ENCODE data around the gene MARVELD2. TPM values are rescaled to one million over a fixed set of nuclear protein-coding genes. Genes with fewer than 3 reads are reported as not detected.
"Not testable (repeated sequence)": the region's sequence is repeated elsewhere in the genome, so short reads cannot be mapped to it uniquely, and the experiment has no call there.

MARVELD2 gene
- total and polyA plus RNA-seq, 9 donors, result 0.25 to 9.2 (median 1.7) TPM

- WGBS, 3 donors, result 85 to 97% (median 89%) methylated on average over 7 of the region's 7 CpGs
- TF ChIP-seq, protein P1, sequence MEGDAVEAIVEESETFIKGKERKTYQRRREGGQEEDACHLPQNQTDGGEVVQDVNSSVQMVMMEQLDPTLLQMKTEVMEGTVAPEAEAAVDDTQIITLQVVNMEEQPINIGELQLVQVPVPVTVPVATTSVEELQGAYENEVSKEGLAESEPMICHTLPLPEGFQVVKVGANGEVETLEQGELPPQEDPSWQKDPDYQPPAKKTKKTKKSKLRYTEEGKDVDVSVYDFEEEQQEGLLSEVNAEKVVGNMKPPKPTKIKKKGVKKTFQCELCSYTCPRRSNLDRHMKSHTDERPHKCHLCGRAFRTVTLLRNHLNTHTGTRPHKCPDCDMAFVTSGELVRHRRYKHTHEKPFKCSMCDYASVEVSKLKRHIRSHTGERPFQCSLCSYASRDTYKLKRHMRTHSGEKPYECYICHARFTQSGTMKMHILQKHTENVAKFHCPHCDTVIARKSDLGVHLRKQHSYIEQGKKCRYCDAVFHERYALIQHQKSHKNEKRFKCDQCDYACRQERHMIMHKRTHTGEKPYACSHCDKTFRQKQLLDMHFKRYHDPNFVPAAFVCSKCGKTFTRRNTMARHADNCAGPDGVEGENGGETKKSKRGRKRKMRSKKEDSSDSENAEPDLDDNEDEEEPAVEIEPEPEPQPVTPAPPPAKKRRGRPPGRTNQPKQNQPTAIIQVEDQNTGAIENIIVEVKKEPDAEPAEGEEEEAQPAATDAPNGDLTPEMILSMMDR (IDR thresholded peaks at IDR 0.05), result no peak
- TF ChIP-seq EP300 (IDR thresholded peaks at IDR 0.05) (no peak), POLR2A (IDR thresholded peaks at IDR 0.05) (no peak)
Observed at GRCh38 chr5:69444127-69444754, 29.3 kb downstream of the MARVELD2 start.

GRCh38 chr5:69449511-69449910, 34.6 kb downstream of the MARVELD2 start:
- no peak for DNase-seq
- H3K9me3 ChIP-seq, result no peaks in the 10 kb centered on the region
- intact Hi-C loops (cut with DNase I), result no loop called here
- no peak overlapping the region for H3K4me3 ChIP-seq
- H3K4me1 ChIP-seq (ENCODE audit: insufficient read depth), result no peaks in the 10 kb centered on the region
- no peak overlapping the region for H3K27ac ChIP-seq
- no peaks in the 10 kb centered on the region for H3K36me3 ChIP-seq
- no peaks in the 10 kb centered on the region for H3K27me3 ChIP-seq
- TF ChIP-seq, protein P1 (IDR thresholded peaks at IDR 0.05), result no peak
- TF ChIP-seq EP300 (IDR thresholded peaks at IDR 0.05), result no peak
- no peak for TF ChIP-seq POLR2A (IDR thresholded peaks at IDR 0.05)
- 90 to 95% (median 91%) methylated on average over 8 of the region's 8 CpGs for WGBS, 3 donors

More at GRCh38 chr5:69444127-69444754, 29.3 kb downstream of the MARVELD2 start:
- Histone ChIP-seq H3K36me3 (no peaks in the 10 kb centered on the region), H3K4me3 (no peak overlapping the region), H3K27ac (no peak overlapping the region), H3K4me1 (ENCODE audit: insufficient read depth) (no peaks in the 10 kb centered on the region), H3K27me3 (no peaks in the 10 kb centered on the region), H3K9me3 (no peaks in the 10 kb centered on the region)
- intact Hi-C loops (cut with DNase I), result no loop called here
- no peak for DNase-seq

DNA sequence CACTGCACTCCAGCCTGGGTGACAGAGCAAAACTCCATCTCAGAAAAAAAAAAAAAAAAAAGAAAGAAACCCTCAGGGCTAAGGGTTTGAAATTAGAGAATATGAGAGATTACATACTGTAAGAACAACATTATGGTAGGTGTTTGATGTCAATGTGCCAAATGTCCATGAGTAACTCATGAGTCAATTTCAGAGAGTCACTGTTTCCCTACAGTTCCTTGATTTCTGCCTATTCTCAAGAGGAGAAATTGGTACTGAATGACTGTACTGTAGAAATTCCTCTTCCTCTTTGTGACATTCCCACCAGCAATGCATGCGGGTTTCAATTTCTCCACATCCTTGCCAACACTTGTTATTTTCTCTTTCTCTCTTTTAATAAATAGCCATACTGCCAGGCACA, 35.2 kb downstream of the MARVELD2 start:
- Histone ChIP-seq H3K27ac (no peak overlapping the region), H3K36me3 (no peaks in the 10 kb centered on the region), H3K9me3 (no peaks in the 10 kb centered on the region), H3K27me3 (no peaks in the 10 kb centered on the region), H3K4me1 (ENCODE audit: insufficient read depth) (no peaks in the 10 kb centered on the region), H3K4me3 (no peak overlapping the region)
- TF ChIP-seq, protein P1 (IDR thresholded peaks at IDR 0.05), result no peak
- TF ChIP-seq EP300 (IDR thresholded peaks at IDR 0.05) (no peak), POLR2A (IDR thresholded peaks at IDR 0.05) (no peak)
- no peak for DNase-seq
- WGBS, 3 donors, result 79 to 93% (median 83%) methylated on average over 1 of the region's 1 CpG
- intact Hi-C loops (cut with DNase I), result no loop called here

GRCh38 chr5:69450527-69450926, 35.6 kb downstream of the MARVELD2 start:
- H3K4me3 ChIP-seq; H3K9me3 ChIP-seq; H3K27ac ChIP-seq; DNase-seq; intact Hi-C loops (cut with DNase I); H3K27me3 ChIP-seq; H3K36me3 ChIP-seq; H3K4me1 ChIP-seq (ENCODE audit: insufficient read depth): not testable (repeated sequence)
- WGBS, 3 donors, result 91 to 93% (median 92%) methylated on average over 8 of the region's 8 CpGs

- no peak for DNase-seq
- H3K27me3 ChIP-seq, result no peaks in the 10 kb centered on the region
- no peak overlapping the region for H3K27ac ChIP-seq
- H3K4me3 ChIP-seq, result no peak overlapping the region
- no peaks in the 10 kb centered on the region for H3K36me3 ChIP-seq
- 41 to 66% (median 49%) methylated on average over 4 of the region's 4 CpGs for WGBS, 3 donors
- H3K9me3 ChIP-seq, result no peaks in the 10 kb centered on the region
- H3K4me1 ChIP-seq (ENCODE audit: insufficient read depth), result no peaks in the 10 kb centered on the region
- no peak for TF ChIP-seq EP300 (IDR thresholded peaks at IDR 0.05)
- no peak for TF ChIP-seq POLR2A (IDR thresholded peaks at IDR 0.05)
- TF ChIP-seq, protein P1 (IDR thresholded peaks at IDR 0.05), result no peak
- intact Hi-C loops (cut with DNase I), result no loop called here
Observed at GRCh38 chr5:69451941-69452647, 37.2 kb downstream of the MARVELD2 start.

DNA sequence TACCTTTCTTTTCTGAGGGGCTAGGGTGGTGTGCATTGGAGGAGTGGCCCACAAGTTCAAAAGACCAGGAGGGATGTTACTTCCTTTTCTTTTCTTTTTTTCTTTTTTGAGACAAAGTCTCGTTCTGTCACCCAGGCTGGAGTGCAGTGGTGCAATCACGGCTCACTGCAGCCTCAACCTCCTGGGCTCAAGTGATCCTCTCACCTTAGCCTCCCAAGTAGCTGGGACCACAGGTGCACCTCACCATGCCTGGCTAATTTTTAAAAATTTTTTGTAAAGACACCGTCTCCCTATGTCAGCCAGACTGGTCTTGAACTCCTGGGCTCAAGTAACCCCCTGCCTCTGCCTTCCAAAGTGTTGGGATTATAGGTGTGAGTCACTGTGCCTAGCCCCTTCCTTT, 38.6 kb downstream of the MARVELD2 start:
- H3K27ac ChIP-seq; H3K4me1 ChIP-seq (ENCODE audit: insufficient read depth); intact Hi-C loops (cut with DNase I); H3K9me3 ChIP-seq; DNase-seq; H3K27me3 ChIP-seq; H3K4me3 ChIP-seq; H3K36me3 ChIP-seq: not testable (repeated sequence)
- WGBS, 3 donors, result 85 to 93% (median 88%) methylated on average over 3 of the region's 3 CpGs

Data from ovary (tissue), 9 donors.